ENCODE results near the gene TMEM234.

DNA sequence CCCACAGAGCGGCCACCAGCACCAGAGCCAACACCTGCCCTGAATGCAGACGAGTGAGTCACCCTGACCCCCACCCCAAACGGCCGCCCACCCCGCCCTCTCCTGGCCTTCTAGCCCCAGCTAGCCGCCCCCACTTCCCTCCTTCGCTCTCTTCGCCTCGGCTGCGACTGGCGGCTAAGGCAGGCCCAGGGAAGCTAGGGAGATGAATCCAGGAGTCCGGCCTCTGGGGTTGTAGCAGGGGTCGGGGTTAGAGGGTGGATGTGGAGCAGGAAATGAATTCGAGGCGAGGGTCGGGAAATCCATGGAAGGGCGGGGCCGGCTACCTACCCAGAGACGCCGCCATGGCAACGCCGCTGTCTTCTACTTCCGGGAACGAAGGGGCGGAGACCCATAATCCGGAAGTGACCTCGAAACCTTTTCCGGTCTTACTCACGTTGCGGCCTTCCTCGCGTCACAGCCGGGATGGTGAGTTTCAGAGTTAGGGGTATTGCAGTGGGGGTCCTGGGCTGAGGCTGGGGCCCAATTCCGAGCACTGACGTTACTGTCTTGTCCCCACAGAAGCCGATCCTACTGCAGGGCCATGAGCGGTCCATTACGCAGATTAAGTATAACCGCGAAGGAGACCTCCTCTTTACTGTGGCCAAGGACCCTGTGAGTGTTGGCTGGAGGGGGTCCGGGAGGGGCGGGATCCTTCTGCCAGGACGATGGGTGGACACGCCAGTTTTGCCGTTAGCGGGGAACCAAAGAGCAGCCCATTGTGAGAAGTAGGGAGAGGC lies at the start of gene TMEM234, which contains the start of gene EIF3I:
- TF ChIP-seq, protein P1, sequence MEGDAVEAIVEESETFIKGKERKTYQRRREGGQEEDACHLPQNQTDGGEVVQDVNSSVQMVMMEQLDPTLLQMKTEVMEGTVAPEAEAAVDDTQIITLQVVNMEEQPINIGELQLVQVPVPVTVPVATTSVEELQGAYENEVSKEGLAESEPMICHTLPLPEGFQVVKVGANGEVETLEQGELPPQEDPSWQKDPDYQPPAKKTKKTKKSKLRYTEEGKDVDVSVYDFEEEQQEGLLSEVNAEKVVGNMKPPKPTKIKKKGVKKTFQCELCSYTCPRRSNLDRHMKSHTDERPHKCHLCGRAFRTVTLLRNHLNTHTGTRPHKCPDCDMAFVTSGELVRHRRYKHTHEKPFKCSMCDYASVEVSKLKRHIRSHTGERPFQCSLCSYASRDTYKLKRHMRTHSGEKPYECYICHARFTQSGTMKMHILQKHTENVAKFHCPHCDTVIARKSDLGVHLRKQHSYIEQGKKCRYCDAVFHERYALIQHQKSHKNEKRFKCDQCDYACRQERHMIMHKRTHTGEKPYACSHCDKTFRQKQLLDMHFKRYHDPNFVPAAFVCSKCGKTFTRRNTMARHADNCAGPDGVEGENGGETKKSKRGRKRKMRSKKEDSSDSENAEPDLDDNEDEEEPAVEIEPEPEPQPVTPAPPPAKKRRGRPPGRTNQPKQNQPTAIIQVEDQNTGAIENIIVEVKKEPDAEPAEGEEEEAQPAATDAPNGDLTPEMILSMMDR (conservative IDR thresholded peaks at IDR 0.05 in 1 of 2, IDR thresholded peaks at IDR 0.05 in 1 of 2; ENCODE audit: extremely low read depth in 1 of 2, insufficient read depth in 1 of 2, low read depth in 1 of 2, low read length in 2 of 2), result no peak
- TF ChIP-seq EZH2 (IDR thresholded peaks at IDR 0.05; ENCODE audit: borderline replicate concordance, low read length), result no peak

Data from mammary epithelial cell (primary cell).